ENCODE results near the gene NTSR1.

DNA sequence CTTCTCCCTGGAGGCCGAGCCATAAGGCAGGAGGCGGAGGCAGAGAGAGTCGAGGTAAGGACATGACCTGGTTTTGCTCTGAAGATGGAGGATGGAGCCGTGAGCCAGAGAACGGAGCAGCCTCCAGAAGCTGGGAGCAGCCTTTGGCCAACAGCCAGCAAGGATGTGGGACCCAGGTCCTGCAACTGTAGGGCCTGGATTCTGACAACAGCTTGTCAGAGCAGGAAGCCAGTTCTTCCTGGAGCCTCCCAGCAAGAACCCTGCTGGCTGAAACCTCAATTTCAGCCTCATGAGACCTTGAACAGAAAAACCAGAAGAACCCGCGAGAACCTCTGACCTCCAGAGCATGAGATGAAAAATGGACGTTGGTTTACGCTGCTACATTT is 74.2 kb downstream of the NTSR1 start:
- TF ChIP-seq, protein P1, sequence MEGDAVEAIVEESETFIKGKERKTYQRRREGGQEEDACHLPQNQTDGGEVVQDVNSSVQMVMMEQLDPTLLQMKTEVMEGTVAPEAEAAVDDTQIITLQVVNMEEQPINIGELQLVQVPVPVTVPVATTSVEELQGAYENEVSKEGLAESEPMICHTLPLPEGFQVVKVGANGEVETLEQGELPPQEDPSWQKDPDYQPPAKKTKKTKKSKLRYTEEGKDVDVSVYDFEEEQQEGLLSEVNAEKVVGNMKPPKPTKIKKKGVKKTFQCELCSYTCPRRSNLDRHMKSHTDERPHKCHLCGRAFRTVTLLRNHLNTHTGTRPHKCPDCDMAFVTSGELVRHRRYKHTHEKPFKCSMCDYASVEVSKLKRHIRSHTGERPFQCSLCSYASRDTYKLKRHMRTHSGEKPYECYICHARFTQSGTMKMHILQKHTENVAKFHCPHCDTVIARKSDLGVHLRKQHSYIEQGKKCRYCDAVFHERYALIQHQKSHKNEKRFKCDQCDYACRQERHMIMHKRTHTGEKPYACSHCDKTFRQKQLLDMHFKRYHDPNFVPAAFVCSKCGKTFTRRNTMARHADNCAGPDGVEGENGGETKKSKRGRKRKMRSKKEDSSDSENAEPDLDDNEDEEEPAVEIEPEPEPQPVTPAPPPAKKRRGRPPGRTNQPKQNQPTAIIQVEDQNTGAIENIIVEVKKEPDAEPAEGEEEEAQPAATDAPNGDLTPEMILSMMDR (IDR thresholded peaks at IDR 0.05), result no peak
- no peak for TF ChIP-seq POLR2A (IDR thresholded peaks at IDR 0.05)

Data from Peyer's patch (tissue), 4 donors.